ENCODE data around the gene AHI1. TPM values are rescaled to one million over a fixed set of nuclear protein-coding genes. Genes with fewer than 3 reads are reported as not detected.

AHI1 gene
- total and polyA plus RNA-seq, 9 donors, result 7.1 to 56.2 (median 26.7) TPM

DNA sequence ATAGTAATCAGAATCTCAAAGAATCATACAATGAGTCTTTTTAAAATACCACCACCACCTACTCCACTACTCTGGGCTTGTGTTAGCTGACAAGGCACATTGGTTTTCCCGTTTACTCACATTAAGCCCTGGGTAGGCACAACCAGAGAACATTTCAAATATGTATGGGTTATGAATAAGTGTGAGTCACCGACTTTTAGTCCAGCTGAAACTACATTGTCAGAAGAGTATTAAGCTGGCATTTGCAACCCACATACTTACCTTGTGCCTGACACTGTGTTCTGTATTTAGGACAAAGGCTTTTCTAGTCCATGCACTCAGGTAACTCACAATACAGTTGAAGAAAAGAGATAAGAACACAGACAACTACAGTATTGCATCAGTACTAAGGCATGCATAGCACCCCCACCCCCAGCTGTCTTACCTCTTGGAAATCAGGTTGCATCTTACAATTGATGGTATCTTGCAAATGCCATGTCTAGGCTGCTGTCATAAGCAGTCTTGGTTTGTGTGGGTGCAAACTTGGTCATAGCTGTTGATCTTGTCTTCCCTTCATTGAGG lies 40.3 kb upstream of the AHI1 start:
- Histone ChIP-seq H3K4me1 (ENCODE audit: insufficient read depth) (no peaks in the 10 kb centered on the region), H3K9me3 (no peaks in the 10 kb centered on the region), H3K27me3 (no peaks in the 10 kb centered on the region), H3K27ac (no peak overlapping the region), H3K4me3 (no peak overlapping the region), H3K36me3 (no peaks in the 10 kb centered on the region)
- intact Hi-C loops (cut with DNase I), result loop anchor here in 3 of 4 donors (5.0 kb wide), 2 partner anchors 689 to 779 kb away; no protein-coding TSS in a partner anchor
- no peak for DNase-seq
- TF ChIP-seq EP300 (IDR thresholded peaks at IDR 0.05) (no peak), POLR2A (IDR thresholded peaks at IDR 0.05) (no peak)
- 61 to 83% (median 69%) methylated on average over 2 of the region's 2 CpGs for WGBS, 3 donors

DNA sequence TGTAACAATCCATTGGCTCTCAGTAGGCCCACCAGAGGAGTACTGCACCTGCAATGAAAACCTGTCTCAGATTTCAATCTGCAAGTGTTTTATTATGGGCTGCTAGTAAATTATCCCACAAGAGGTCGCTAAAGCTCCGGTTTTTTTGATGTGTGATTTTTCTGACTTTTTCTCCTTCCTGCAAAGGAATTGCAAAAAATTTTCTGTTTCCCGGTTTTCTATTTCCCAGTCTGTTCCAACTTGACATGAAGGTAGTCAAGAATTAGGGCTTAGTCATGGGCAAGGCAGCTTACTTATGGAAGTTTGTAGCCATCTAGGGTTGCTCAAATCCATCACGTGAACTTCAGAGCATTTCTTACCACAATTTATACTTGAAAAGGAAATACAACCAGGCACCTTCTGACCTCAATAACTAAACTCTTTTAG lies 38.5 kb upstream of the AHI1 start:
- Histone ChIP-seq H3K9me3 (no peaks in the 10 kb centered on the region), H3K27me3 (no peaks in the 10 kb centered on the region), H3K36me3 (no peaks in the 10 kb centered on the region), H3K4me1 (ENCODE audit: insufficient read depth) (no peaks in the 10 kb centered on the region), H3K27ac (no peak overlapping the region), H3K4me3 (no peak overlapping the region)
- intact Hi-C loops (cut with DNase I), result loop anchor here in 3 of 4 donors (5.0 kb wide), 2 partner anchors 691 to 781 kb away; no protein-coding TSS in a partner anchor
- no peak for TF ChIP-seq EP300 (IDR thresholded peaks at IDR 0.05)
- TF ChIP-seq, protein P1, sequence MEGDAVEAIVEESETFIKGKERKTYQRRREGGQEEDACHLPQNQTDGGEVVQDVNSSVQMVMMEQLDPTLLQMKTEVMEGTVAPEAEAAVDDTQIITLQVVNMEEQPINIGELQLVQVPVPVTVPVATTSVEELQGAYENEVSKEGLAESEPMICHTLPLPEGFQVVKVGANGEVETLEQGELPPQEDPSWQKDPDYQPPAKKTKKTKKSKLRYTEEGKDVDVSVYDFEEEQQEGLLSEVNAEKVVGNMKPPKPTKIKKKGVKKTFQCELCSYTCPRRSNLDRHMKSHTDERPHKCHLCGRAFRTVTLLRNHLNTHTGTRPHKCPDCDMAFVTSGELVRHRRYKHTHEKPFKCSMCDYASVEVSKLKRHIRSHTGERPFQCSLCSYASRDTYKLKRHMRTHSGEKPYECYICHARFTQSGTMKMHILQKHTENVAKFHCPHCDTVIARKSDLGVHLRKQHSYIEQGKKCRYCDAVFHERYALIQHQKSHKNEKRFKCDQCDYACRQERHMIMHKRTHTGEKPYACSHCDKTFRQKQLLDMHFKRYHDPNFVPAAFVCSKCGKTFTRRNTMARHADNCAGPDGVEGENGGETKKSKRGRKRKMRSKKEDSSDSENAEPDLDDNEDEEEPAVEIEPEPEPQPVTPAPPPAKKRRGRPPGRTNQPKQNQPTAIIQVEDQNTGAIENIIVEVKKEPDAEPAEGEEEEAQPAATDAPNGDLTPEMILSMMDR (IDR thresholded peaks at IDR 0.05), result peak; percentile 40 to 59 (median 52)
- DNase-seq, result peak in 1 of 5 donors; percentile 25
- WGBS, 3 donors, result 1 to 2% (median 2%) methylated on average over 4 of the region's 4 CpGs

DNA sequence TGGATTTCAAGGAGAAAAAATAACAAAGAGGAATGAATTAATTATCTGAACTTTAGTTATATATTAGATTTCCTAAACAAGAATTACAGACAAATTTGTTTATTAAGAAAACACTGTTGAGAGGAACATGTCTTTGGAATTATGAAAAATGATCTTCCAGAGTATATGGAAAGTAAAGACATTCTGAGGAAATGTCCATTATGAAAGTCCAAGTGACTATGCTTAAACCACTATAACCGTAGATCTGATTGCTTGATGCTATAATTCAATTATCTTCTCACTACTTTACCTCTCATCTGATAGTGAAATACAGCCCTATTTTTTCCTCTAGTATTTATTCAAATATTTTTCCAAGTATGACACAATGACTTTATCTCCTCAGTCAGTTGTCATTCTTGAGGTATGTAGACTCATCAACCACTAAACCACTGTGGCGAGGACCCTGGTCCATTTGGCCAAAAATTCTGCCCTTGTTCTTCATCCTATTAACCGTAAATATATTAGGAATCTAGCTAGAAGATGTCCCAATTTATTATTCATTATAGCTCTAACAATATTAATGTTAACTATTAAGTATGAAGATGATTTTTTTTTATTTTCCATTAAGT lies 37.3 kb upstream of the AHI1 start:
- Histone ChIP-seq H3K4me3 (no peak overlapping the region), H3K36me3 (no peaks in the 10 kb centered on the region), H3K9me3 (no peaks in the 10 kb centered on the region), H3K4me1 (ENCODE audit: insufficient read depth) (no peaks in the 10 kb centered on the region), H3K27ac (no peak overlapping the region), H3K27me3 (no peaks in the 10 kb centered on the region)
- no peak for DNase-seq
- 81 to 86% (median 85%) methylated on average over 3 of the region's 3 CpGs for WGBS, 3 donors
- TF ChIP-seq POLR2A (IDR thresholded peaks at IDR 0.05), result no peak
- no peak for TF ChIP-seq EP300 (IDR thresholded peaks at IDR 0.05)
- TF ChIP-seq, protein P1 (IDR thresholded peaks at IDR 0.05), result no peak
- intact Hi-C loops (cut with DNase I), result loop anchor here (5.0 kb wide), 2 partner anchors 692 to 782 kb away; no protein-coding TSS in a partner anchor

DNA sequence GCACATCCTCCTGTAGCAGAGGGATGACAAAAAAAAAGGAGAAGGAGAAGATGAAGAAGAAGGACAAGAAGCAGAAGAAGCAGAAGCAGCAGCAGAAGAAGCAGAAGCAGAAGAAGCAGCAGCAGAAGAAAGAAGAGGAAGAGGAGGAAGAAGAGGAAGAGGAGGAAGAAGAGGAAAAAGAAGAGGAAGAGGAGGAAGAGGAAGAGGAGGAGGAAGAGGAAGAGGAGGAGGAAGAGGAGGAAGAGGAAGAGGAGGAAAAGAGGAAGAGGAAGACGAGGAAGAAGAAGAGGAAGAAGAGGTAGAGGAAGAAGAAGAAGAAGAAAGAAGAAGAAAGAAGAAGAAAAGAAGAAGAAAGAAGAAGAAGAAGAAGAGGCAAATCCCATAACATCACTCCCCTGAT lies 35.0 kb upstream of the AHI1 start:
- Histone ChIP-seq H3K4me1 (ENCODE audit: insufficient read depth) (no peaks in the 10 kb centered on the region), H3K36me3 (no peaks in the 10 kb centered on the region), H3K9me3 (no peaks in the 10 kb centered on the region), H3K27me3 (no peaks in the 10 kb centered on the region), H3K4me3 (no peak overlapping the region), H3K27ac (no peak overlapping the region)
- intact Hi-C loops (cut with DNase I), result loop anchor here in 1 of 4 donors (5.0 kb wide), 1 partner anchor 695 kb away; no protein-coding TSS in a partner anchor
- WGBS, 3 donors, result 76 to 90% (median 81%) methylated on average over 1 of the region's 1 CpG
- TF ChIP-seq POLR2A (IDR thresholded peaks at IDR 0.05) (no peak), EP300 (IDR thresholded peaks at IDR 0.05) (no peak)
- TF ChIP-seq, protein P1 (IDR thresholded peaks at IDR 0.05), result no peak
- DNase-seq, result no peak

Measured in ovary (tissue), 9 donors.